Skeletal muscle tissue (tissue), 4 donors: Measurements from ENCODE around the gene TUBGCP2. TPM values are rescaled to one million over a fixed set of nuclear protein-coding genes. Genes with fewer than 3 reads are reported as not detected.
A peak's percentile ranks its signal among the peaks of the same experiment; 100 is the strongest.

Source experiments
- H3K27ac ChIP-seq: one replicate; pipeline ENCODE4 v1.7.0; 2013; ENCODE audit warnings: mild to moderate bottlenecking, low read depth, low read length, inconsistent platforms
- H3K27me3 ChIP-seq, 3 donors: one replicate each; pipeline ENCODE4 v1.7.0; 2013; ENCODE audit warnings: low read length in 3 of 3; ENCODE audit not compliant: control insufficient read depth in 3 of 3, insufficient read depth in 3 of 3
- H3K36me3 ChIP-seq, 3 donors: one replicate each; pipeline ENCODE4 v1.7.0; 2013; ENCODE audit warnings: low read length in 3 of 3; ENCODE audit not compliant: control insufficient read depth in 3 of 3, insufficient read depth in 3 of 3
- H3K4me1 ChIP-seq, 3 donors: one replicate each; pipeline ENCODE4 v1.7.0; 2013; ENCODE audit warnings: low read length in 3 of 3, mild to moderate bottlenecking in 3 of 3; ENCODE audit not compliant: control insufficient read depth in 3 of 3, insufficient read depth in 3 of 3
- H3K4me3 ChIP-seq, 3 donors: one replicate each; pipeline ENCODE4 v1.7.0; 2013; ENCODE audit warnings: low read length in 3 of 3
- H3K9ac ChIP-seq, 3 donors: one replicate each; pipeline ENCODE4 v1.7.0; 2013; ENCODE audit warnings: low read length in 3 of 3, mild to moderate bottlenecking in 3 of 3, moderate library complexity in 2 of 3, low read depth in 1 of 3
- H3K9me3 ChIP-seq, 3 donors: one replicate each; pipeline ENCODE4 v1.7.0; 2013; ENCODE audit warnings: low read length in 3 of 3; ENCODE audit not compliant: control insufficient read depth in 3 of 3
- total RNA-seq: library from RNA; depleted of rRNA; stranded (reverse); fragments of >200 nt; gene quantifications from one replicate; pipeline ENCODE4 v1.2.3, GENCODE V29; 2014
- donor health status: Osteomylitis.

Gene TUBGCP2
- total RNA-seq, 1 donor from 2014 or later = 39.7 TPM

- Histone ChIP-seq H3K9ac (peak within 1 kb of the TSS in 1 of 3 donors; percentile 5), H3K27ac (no peak within 1 kb of the TSS), H3K36me3 (peaks cover 21 to 26% (median 24%) of the 10 kb centered on the region in 3 donors), H3K4me1 (peaks cover 0 to 7% (median 4%) of the 10 kb centered on the region in 3 donors), H3K27me3 (peaks cover 5 to 32% (median 26%) of the 10 kb centered on the region in 3 donors), H3K4me3 (peak within 1 kb of the TSS in 1 of 3 donors; percentile 4), H3K9me3 (no peaks in the 10 kb centered on the region)
Measured at GRCh38 chr10:133276435-133277201, 32.1 kb downstream of the TUBGCP2 start, which contains the start of gene ADAM8. Gene ADAM8 (minus strand): TSS chr10:133276868. CDS start chr10:133276817, 51 bp downstream.

- Histone ChIP-seq H3K36me3 (peaks cover 19 to 21% (median 19%) of the 10 kb centered on the region in 3 donors), H3K27me3 (peaks cover 5 to 32% (median 26%) of the 10 kb centered on the region in 3 donors), H3K27ac (no peak overlapping the region), H3K9ac (peak overlapping the region in 1 of 3 donors; percentile 5), H3K9me3 (no peaks in the 10 kb centered on the region), H3K4me3 (peak overlapping the region in 1 of 3 donors; percentile 4), H3K4me1 (peaks cover 0 to 7% (median 4%) of the 10 kb centered on the region in 3 donors)
Measured at GRCh38 chr10:133276100-133276434, 32.6 kb downstream of the TUBGCP2 start.

GRCh38 chr10:133275684-133276092 is 33.0 kb downstream of the TUBGCP2 start:
- Histone ChIP-seq H3K9me3 (no peaks in the 10 kb centered on the region), H3K9ac (no peak overlapping the region), H3K36me3 (peaks cover 18 to 20% (median 19%) of the 10 kb centered on the region in 3 donors), H3K4me3 (peak overlapping the region in 1 of 3 donors; percentile 4), H3K27me3 (peaks cover 5 to 32% (median 26%) of the 10 kb centered on the region in 3 donors), H3K4me1 (peaks cover 0 to 7% (median 4%) of the 10 kb centered on the region in 3 donors), H3K27ac (no peak overlapping the region)

DNA sequence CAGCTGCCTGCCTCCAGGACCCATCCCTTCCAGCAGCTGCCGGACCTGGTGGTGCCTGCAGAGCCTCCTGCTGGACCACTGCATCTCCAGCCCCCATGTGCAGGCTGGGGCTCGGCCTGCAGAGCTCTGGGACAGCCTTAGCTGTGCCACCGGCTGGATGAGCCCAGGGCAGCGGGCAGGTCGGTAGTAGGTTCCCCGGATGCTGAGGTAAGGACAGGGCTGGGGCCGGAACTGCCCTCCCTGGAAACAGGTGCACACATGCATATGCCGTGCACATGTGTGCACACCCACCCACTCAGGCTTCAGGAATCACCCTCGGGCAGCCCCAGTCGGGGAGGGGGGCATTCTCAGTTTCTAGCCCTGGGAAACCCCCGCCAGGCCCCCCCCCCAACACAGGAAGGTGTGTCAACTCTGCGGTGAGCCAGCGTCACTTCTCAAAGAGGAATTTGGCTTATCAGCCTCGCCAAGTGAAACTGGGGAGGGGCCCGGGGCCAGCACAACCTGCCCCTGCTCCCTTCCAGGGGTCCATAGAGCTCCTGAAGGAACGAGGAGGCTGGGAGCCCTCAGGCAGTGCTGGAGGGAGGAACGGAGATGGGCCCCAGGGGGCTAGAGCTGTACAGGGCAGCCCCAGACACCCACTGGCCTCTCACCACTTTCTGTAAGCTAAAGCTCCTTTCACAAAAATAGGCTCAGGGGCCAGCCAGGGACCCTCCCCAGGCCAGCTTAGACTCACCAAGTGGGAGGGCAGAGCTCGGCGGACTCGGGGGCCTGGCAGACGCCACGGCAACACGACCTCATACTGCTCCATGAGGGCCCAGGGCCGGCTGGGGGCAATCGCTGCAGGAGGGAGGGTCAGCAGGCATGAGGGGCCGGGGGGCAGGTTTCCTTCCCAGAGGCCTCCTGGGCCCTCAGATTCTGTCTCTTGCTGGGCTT is 33.7 kb downstream of the TUBGCP2 start:
- peaks cover 5 to 32% (median 26%) of the 10 kb centered on the region in 3 donors for H3K27me3 ChIP-seq
- H3K36me3 ChIP-seq = peaks cover 13 to 19% (median 18%) of the 10 kb centered on the region in 3 donors
- H3K4me3 ChIP-seq = no peak overlapping the region
- peaks cover 0 to 4% (median 2%) of the 10 kb centered on the region in 3 donors for H3K4me1 ChIP-seq
- H3K9ac ChIP-seq = no peak overlapping the region
- H3K9me3 ChIP-seq = no peaks in the 10 kb centered on the region
- H3K27ac ChIP-seq = no peak overlapping the region

- no peak overlapping the region for H3K27ac ChIP-seq
- peaks cover 5 to 32% (median 26%) of the 10 kb centered on the region in 3 donors for H3K27me3 ChIP-seq
- H3K4me3 ChIP-seq = no peak overlapping the region
- no peaks in the 10 kb centered on the region for H3K9me3 ChIP-seq
- peaks cover 0 to 4% (median 0%) of the 10 kb centered on the region in 3 donors for H3K4me1 ChIP-seq
- peaks cover 0 to 7% (median 7%) of the 10 kb centered on the region in 3 donors for H3K36me3 ChIP-seq
- H3K9ac ChIP-seq = no peak overlapping the region
Measured at GRCh38 chr10:133273534-133274143, 35.0 kb downstream of the TUBGCP2 start.

DNA sequence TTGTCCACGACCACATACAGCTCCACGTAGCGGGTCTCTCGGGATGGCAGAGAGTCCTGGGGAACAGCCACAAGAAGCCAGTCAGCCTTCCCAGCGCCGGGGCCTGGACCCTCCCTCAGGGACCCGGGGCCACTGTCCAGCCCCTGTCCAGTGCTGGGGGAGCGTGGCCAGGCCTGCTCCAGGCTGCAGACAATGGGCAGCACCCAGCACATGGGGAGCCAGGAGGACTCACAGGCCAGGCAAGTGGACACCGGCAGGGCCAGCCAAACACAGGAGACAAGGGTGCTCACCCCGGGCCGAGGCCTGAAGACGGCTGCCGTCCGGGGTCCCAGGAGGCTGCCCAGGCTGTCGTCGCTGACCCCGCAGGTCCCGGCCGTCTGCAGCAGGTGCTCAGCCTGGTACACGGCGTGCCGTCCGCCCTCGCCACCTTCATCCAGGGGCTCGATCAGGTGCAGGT is 35.7 kb downstream of the TUBGCP2 start:
- Histone ChIP-seq H3K27ac (no peak overlapping the region), H3K36me3 (peaks cover 0 to 5% (median 4%) of the 10 kb centered on the region in 3 donors), H3K9me3 (no peaks in the 10 kb centered on the region), H3K27me3 (peaks cover 5 to 32% (median 26%) of the 10 kb centered on the region in 3 donors), H3K4me3 (no peak overlapping the region), H3K9ac (no peak overlapping the region), H3K4me1 (peaks cover 0 to 4% (median 0%) of the 10 kb centered on the region in 3 donors)

DNA sequence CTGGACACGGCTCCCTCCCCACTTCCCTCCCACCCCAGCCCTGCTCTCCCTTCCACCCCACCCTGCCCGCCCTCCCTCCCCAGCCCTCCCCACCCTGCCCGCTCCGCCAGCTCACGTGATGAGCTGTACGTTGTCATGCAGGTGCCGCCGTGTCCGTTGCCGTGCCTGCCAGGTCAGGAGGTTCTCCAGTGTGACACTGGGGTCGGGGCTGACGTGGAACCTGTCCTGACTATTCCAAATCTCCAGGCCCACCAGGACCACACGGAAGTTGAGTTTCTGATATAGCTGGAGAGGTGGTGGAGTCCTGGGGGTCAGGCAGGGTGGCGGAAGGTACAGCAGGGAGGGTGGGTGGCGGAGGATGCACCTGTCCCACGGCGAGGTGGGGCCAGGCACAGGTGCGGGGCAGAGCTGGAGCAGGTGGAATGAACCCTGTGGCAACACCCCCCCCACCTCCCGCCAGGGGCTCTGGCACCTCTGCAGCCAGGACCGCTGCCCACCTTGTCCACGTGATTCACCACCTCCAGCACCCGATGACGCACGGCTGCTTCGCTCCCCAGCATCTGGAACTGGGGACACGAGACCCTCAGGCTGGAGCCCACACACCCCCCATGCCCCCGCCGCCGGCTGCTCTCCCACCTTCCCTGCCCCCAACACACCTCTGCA is 36.2 kb downstream of the TUBGCP2 start:
- Histone ChIP-seq H3K27me3 (peaks cover 5 to 30% (median 24%) of the 10 kb centered on the region in 3 donors), H3K9ac (no peak overlapping the region), H3K36me3 (peaks cover 0 to 5% (median 4%) of the 10 kb centered on the region in 3 donors), H3K4me1 (peaks cover 0 to 4% (median 0%) of the 10 kb centered on the region in 3 donors), H3K4me3 (no peak overlapping the region), H3K9me3 (no peaks in the 10 kb centered on the region), H3K27ac (no peak overlapping the region)

DNA sequence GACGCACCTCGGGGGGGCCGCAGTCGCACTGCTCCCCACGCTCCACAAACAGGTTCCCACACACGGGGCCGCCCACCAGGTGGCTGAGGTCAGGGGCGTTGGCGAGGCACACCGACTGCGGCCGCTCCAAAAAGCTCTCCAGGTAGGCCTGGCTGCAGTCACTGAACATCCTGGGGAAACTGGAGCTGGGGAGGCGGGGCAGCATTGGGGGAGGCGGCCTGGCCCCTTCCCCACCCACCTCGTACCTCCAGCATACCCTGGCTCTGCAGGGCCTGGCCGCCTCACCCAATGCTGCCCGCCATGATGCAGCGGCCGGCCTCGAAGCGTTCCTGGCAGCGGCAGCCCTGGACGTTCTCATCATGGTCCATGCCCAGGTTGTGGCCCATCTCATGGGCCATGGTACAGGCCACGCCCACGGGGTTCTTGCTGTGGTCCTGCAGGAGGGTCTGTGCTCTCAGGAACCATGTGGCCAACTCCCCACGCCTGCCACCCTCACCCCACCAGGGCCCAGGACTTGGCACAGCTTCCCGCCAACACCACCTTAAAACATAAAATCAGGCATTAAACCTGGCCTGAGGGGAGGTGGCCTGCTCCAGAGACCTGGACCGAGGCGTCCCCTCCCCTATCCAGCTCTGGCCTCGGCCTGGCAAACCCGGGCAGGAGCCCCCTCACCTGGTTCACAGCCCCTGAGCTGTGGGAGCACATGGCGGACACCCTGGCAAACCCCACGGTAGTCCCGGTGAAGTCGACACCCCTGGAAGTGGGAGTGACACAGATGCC is 37.0 kb downstream of the TUBGCP2 start:
- Histone ChIP-seq H3K9me3 (no peaks in the 10 kb centered on the region), H3K27ac (no peak overlapping the region), H3K27me3 (peaks cover 5 to 24% (median 21%) of the 10 kb centered on the region in 3 donors), H3K36me3 (peaks cover 0 to 5% (median 4%) of the 10 kb centered on the region in 3 donors), H3K4me3 (no peak overlapping the region), H3K4me1 (peaks cover 0 to 4% (median 0%) of the 10 kb centered on the region in 3 donors), H3K9ac (no peak overlapping the region)
